HUES64 (cell line): ENCODE data around the gene ATXN7L3.
"Not testable (repeated sequence)": the region's sequence is repeated elsewhere in the genome, so short reads cannot be mapped to it uniquely, and the experiment has no call there.

Experiments used
- H3K27ac ChIP-seq: 2 replicates; pipeline ENCODE4 v1.7.0; 2013; ENCODE audit warnings: low read depth, low read length, inconsistent platforms
- H3K27me3 ChIP-seq: 2 replicates; pipeline ENCODE4 v1.6.1; 2013; ENCODE audit warnings: mild to moderate bottlenecking, low read length; ENCODE audit not compliant: insufficient read depth
- H3K36me3 ChIP-seq: 2 replicates; pipeline ENCODE4 v1.6.1; 2013; ENCODE audit warnings: mild to moderate bottlenecking, low read length; ENCODE audit not compliant: insufficient read depth
- H3K4me1 ChIP-seq: 2 replicates; pipeline ENCODE4 v1.6.1; 2013; ENCODE audit warnings: mild to moderate bottlenecking, low read length, moderate library complexity; ENCODE audit not compliant: insufficient read depth
- H3K4me3 ChIP-seq: 2 replicates; pipeline ENCODE4 v1.5.1; 2013; ENCODE audit warnings: mild to moderate bottlenecking, low read length, moderate library complexity
- H3K9ac ChIP-seq: 2 replicates; pipeline ENCODE4 v1.6.1; 2013; ENCODE audit warnings: mild to moderate bottlenecking, low read depth, low read length
- H3K9me3 ChIP-seq: 2 replicates; pipeline ENCODE4 v1.6.1; 2013; ENCODE audit warnings: low read depth, low read length; ENCODE audit not compliant: insufficient read depth
- WGBS: fragments of 150-250, 120-280 bp; methylation state at CpG from one replicate; pipeline ENCODE4 v1.1.7; 2013; ENCODE audit warnings: missing lambda C conversion rate; 5-methylcytosine and 5-hydroxymethylcytosine counted together

The ATXN7L3 gene

GRCh38 chr17:44144966-44145739 is 54.5 kb downstream of the ATXN7L3 start:
- no peak overlapping the region for H3K9ac ChIP-seq
- no peak overlapping the region for H3K27ac ChIP-seq
- H3K27me3 ChIP-seq, result no peaks in the 10 kb centered on the region
- no peak overlapping the region for H3K4me3 ChIP-seq
- WGBS, result 88% methylated on average over 6 of the region's 7 CpGs
- H3K4me1 ChIP-seq, result no peaks in the 10 kb centered on the region
- H3K9me3 ChIP-seq, result no peaks in the 10 kb centered on the region
- H3K36me3 ChIP-seq, result peaks cover 51% of the 10 kb centered on the region

GRCh38 chr17:44143921-44144320 is 55.8 kb downstream of the ATXN7L3 start:
- peaks cover 41% of the 10 kb centered on the region for H3K36me3 ChIP-seq
- not testable (repeated sequence) for H3K27ac ChIP-seq, H3K9me3 ChIP-seq, H3K4me1 ChIP-seq, H3K4me3 ChIP-seq, H3K9ac ChIP-seq, H3K27me3 ChIP-seq
- WGBS, result 97% methylated on average over 8 of the region's 8 CpGs
